GM21619 (cell line): ENCODE data around the gene MAPKAPK2.

ENCODE experiments used
- ATAC-seq: cut with Tn5 transposase; IDR thresholded peaks from one replicate; pipeline ENCODE4 v1.9.1; 2021; ENCODE audit not compliant: unreplicated experiment

Gene MAPKAPK2

GRCh38 chr1:206717674-206717989 lies 32.9 kb downstream of the MAPKAPK2 start:
- ATAC-seq = no peak

- ATAC-seq = no peak
Measured at GRCh38 chr1:206719169-206719839, 34.6 kb downstream of the MAPKAPK2 start.

- no peak for ATAC-seq
Measured at GRCh38 chr1:206721454-206721853, 36.7 kb downstream of the MAPKAPK2 start.

- no peak for ATAC-seq
Measured at GRCh38 chr1:206722751-206723461, 38.2 kb downstream of the MAPKAPK2 start.

- ATAC-seq = no peak
Measured at GRCh38 chr1:206723462-206723804, 38.7 kb downstream of the MAPKAPK2 start.

- ATAC-seq = no peak
Measured at GRCh38 chr1:206723805-206724472, 39.2 kb downstream of the MAPKAPK2 start.

- no peak for ATAC-seq
Measured at GRCh38 chr1:206725109-206725963, 40.6 kb downstream of the MAPKAPK2 start.

- no peak for ATAC-seq
Measured at GRCh38 chr1:206727981-206728696, 43.4 kb downstream of the MAPKAPK2 start.

GRCh38 chr1:206728697-206728987 lies 43.9 kb downstream of the MAPKAPK2 start:
- no peak for ATAC-seq

- ATAC-seq = no peak
Measured at GRCh38 chr1:206729050-206729449, 44.3 kb downstream of the MAPKAPK2 start.

GRCh38 chr1:206729507-206729906 lies 44.8 kb downstream of the MAPKAPK2 start:
- no peak for ATAC-seq

- ATAC-seq = no peak
Measured at GRCh38 chr1:206732508-206732907, 47.8 kb downstream of the MAPKAPK2 start.

- no peak for ATAC-seq
Measured at GRCh38 chr1:206732992-206733391, 48.3 kb downstream of the MAPKAPK2 start.

GRCh38 chr1:206734499-206735142 lies 49.9 kb downstream of the MAPKAPK2 start:
- ATAC-seq = no peak

GRCh38 chr1:206735553-206736031 lies 50.9 kb downstream of the MAPKAPK2 start:
- no peak for ATAC-seq

GRCh38 chr1:206736878-206737728 lies 52.4 kb downstream of the MAPKAPK2 start:
- no peak for ATAC-seq

- no peak for ATAC-seq
Measured at GRCh38 chr1:206737729-206738201, 53.1 kb downstream of the MAPKAPK2 start.

- peak; percentile 3 for ATAC-seq
Measured at GRCh38 chr1:206738370-206739366, 54.0 kb downstream of the MAPKAPK2 start.
